ENCODE results near the gene THUMPD3. TPM values are rescaled to one million over a fixed set of nuclear protein-coding genes. Genes with fewer than 3 reads are reported as not detected.

THUMPD3 gene
- 10 to 100 TPM; 44.0 to 48.8 (median 46.3) TPM for total RNA-seq
- total RNA-seq (2013): 42.7 TPM

DNA sequence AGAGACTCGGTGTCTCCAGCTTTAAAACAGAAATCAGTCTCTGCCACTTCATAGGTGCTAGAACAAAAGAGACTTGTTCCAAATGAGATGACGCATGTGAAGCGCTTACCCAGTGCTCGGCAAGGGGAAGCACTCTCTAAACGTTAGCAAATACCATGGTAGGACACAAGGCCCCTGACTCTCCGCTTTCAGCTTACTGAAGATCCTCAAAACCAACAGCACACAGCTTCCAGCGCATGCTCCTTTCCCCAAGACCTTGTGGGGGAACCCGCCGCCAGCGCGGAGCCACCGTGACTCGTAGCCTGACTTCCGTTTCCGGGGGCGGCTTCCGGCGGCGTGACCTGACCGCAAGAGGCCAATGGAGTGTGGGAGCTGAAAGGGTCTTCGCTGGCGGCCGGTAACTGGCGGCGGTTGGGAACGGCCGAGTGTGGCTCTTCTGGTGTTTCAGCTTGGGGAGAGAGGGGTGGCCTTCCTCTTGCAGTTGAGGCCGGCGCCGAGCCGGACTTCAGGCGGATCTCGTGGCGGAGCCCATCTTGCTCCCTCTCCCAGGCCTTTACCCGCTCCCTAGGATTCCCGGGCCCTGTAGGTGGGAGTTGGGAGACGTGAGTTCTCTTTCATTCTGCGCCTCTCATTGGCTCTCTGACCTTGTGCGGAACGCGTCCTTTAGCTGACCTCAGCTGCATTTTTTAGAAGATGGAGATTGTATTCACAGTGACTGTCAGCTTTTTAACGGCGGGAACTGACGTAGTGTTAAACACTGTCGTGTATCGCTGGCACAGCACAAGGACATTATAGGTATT is at the start of gene THUMPD3:
Gene THUMPD3 (plus strand): TSS at position 324 of the 800 bp plus-strand sequence. CDS start 2,015 bp downstream, outside the sequence.
- Histone ChIP-seq H3K27me3 (ENCODE audit: control insufficient read depth, insufficient read depth, low read length) (no peaks in the 10 kb centered on the region), H3K27ac (ENCODE audit: low read length) (peak within 1 kb of the TSS; percentile 92), H3K4me3 (ENCODE audit: low read length) (peak within 1 kb of the TSS; percentile 77), H3K4me1 (ENCODE audit: control insufficient read depth, insufficient read depth, low read length) (peaks cover 11% of the 10 kb centered on the region), H3K9me3 (ENCODE audit: control insufficient read depth, insufficient read depth, low read length) (no peaks in the 10 kb centered on the region), H3K36me3 (ENCODE audit: control insufficient read depth, insufficient read depth, low read length) (peaks cover 22% of the 10 kb centered on the region)
- no peak for TF ChIP-seq CTCF (IDR thresholded peaks at IDR 0.05)
- H3K4me1 Mint-ChIP-seq: peaks cover 9 to 10% of the 10 kb centered on the region in 2 donors
- intact Hi-C loops (cut with micrococcal nuclease): loop anchor here (1.0 kb wide), 3 partner anchors 10 to 400 kb away; partner anchors contain the start of gene RAD18
- peak within 1 kb of the TSS; percentile 98 to 99 for H3K27ac Mint-ChIP-seq
- DNase-seq: peak; percentile 89 to 94
- H3K4me3 Mint-ChIP-seq: peak within 1 kb of the TSS; percentile 97
- WGBS (ENCODE audit: insufficient coverage): under 1% methylated on average over 45 of the region's 46 CpGs
- H3K27me3 Mint-ChIP-seq (ENCODE audit: low read depth in 2 of 2): peaks cover 0 to 8% of the 10 kb centered on the region in 2 donors
- H3K36me3 Mint-ChIP-seq: no peaks in the 10 kb centered on the region
- no peaks in the 10 kb centered on the region for H3K9me3 Mint-ChIP-seq
- ATAC-seq: peak; percentile 92 to 96 (median 96)

DNA sequence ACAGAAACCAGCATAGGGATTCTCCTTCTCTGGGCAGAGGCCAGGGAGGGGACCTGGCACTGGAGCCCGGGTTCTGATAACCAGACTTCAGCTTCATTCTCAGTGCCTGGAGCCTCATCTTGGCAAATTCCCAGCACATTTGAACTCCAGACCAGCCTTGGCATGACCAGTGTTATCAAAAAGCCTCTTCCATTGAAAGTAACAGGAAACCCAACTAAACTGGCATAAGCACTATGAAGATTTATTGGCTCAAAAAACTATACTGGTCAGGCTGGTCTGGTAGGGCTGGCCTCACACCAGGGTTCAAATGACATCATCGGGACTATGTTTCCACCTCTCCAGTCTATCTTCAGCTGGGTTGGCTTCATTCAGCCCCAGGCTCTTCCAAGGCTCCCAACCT is 48.1 kb upstream of the THUMPD3 start:
- Histone ChIP-seq H3K9me3 (ENCODE audit: control insufficient read depth, insufficient read depth, low read length) (no peaks in the 10 kb centered on the region), H3K4me3 (ENCODE audit: low read length) (no peak overlapping the region), H3K27me3 (ENCODE audit: control insufficient read depth, insufficient read depth, low read length) (no peaks in the 10 kb centered on the region), H3K36me3 (ENCODE audit: control insufficient read depth, insufficient read depth, low read length) (no peaks in the 10 kb centered on the region), H3K4me1 (ENCODE audit: control insufficient read depth, insufficient read depth, low read length) (no peaks in the 10 kb centered on the region), H3K27ac (ENCODE audit: low read length) (no peak overlapping the region)
- Mint-ChIP-seq H3K27me3 (ENCODE audit: low read depth in 2 of 2) (peaks cover 16 to 18% of the 10 kb centered on the region in 2 donors), H3K36me3 (no peaks in the 10 kb centered on the region), H3K9me3 (no peaks in the 10 kb centered on the region), H3K27ac (no peak overlapping the region), H3K4me1 (no peaks in the 10 kb centered on the region), H3K4me3 (no peak overlapping the region)
- intact Hi-C loops (cut with micrococcal nuclease): no loop called here
- TF ChIP-seq CTCF (IDR thresholded peaks at IDR 0.05): no peak
- DNase-seq: no peak
- 89% methylated on average over 2 of the region's 2 CpGs for WGBS (ENCODE audit: insufficient coverage)
- ATAC-seq: no peak

- TF ChIP-seq CTCF (IDR thresholded peaks at IDR 0.05): no peak
- no peaks in the 10 kb centered on the region for H3K4me1 Mint-ChIP-seq
- H3K4me3 ChIP-seq (ENCODE audit: low read length): no peak overlapping the region
- no peak overlapping the region for H3K27ac ChIP-seq (ENCODE audit: low read length)
- intact Hi-C loops (cut with micrococcal nuclease): no loop called here
- no peaks in the 10 kb centered on the region for H3K4me1 ChIP-seq (ENCODE audit: control insufficient read depth, insufficient read depth, low read length)
- no peak overlapping the region for H3K27ac Mint-ChIP-seq
- DNase-seq (no peak), ATAC-seq (no peak)
- no peak overlapping the region for H3K4me3 Mint-ChIP-seq
- H3K9me3 ChIP-seq (ENCODE audit: control insufficient read depth, insufficient read depth, low read length): no peaks in the 10 kb centered on the region
- no peaks in the 10 kb centered on the region for H3K27me3 ChIP-seq (ENCODE audit: control insufficient read depth, insufficient read depth, low read length)
- 74% methylated on average over 13 of the region's 13 CpGs for WGBS (ENCODE audit: insufficient coverage)
- H3K36me3 Mint-ChIP-seq: no peaks in the 10 kb centered on the region
- H3K36me3 ChIP-seq (ENCODE audit: control insufficient read depth, insufficient read depth, low read length): no peaks in the 10 kb centered on the region
- H3K27me3 Mint-ChIP-seq (ENCODE audit: low read depth in 2 of 2): peaks cover 16 to 17% of the 10 kb centered on the region in 2 donors
- H3K9me3 Mint-ChIP-seq: no peaks in the 10 kb centered on the region
Measured at GRCh38 chr3:9316881-9317361, 45.9 kb upstream of the THUMPD3 start.
